ENCODE results near the gene FOXJ3. TPM values are rescaled to one million over a fixed set of nuclear protein-coding genes. Genes with fewer than 3 reads are reported as not detected.

FOXJ3 gene
- total RNA-seq, 1 donor, result 37.3 TPM

DNA sequence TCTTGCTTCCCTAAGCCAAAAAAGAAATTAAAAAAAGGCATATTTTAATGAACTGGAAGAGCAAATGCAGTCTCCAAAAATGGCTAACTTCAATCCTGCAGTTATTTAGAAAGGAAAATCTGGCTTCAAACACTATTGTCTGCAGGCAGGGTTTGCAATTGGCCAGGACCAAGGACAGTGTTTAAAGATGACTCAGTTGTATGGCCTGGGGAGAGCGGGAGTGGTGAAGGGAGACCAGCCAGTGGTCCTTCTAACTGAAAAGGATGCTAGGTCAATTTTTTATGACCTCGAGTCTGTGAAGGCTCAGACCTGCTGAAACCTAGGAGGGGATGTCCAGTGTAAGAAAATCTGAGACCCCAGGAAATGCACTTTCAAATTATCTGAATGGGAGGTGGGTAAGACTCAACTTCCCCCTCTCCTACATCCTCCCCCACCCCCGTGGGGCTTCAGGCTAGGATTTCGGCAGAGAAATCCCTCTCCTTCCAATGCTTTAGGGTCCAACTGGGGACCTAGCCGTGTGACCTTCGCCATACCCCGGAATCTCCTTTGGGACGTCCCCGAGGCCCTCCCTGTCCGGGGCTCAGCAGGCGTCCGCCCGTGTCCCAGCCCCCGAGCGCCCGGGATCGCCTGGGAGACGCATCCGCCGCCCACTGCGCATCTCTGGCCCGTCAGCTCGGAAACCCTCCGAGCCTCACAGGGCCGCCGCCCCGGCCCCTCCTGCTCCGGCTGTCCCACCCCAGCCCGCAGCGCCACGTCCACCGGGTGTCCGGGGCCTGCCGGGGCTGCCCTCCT is 45.0 kb upstream of the FOXJ3 start:
- TF ChIP-seq, protein P1, sequence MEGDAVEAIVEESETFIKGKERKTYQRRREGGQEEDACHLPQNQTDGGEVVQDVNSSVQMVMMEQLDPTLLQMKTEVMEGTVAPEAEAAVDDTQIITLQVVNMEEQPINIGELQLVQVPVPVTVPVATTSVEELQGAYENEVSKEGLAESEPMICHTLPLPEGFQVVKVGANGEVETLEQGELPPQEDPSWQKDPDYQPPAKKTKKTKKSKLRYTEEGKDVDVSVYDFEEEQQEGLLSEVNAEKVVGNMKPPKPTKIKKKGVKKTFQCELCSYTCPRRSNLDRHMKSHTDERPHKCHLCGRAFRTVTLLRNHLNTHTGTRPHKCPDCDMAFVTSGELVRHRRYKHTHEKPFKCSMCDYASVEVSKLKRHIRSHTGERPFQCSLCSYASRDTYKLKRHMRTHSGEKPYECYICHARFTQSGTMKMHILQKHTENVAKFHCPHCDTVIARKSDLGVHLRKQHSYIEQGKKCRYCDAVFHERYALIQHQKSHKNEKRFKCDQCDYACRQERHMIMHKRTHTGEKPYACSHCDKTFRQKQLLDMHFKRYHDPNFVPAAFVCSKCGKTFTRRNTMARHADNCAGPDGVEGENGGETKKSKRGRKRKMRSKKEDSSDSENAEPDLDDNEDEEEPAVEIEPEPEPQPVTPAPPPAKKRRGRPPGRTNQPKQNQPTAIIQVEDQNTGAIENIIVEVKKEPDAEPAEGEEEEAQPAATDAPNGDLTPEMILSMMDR (IDR thresholded peaks at IDR 0.05; ENCODE audit: extremely low read depth, low read depth, low read length), result no peak
- peak overlapping the region; percentile 43 for H3K4me2 ChIP-seq (ENCODE audit: insufficient read depth, low read length)
- H2AFZ ChIP-seq (ENCODE audit: low read length), result no peak overlapping the region
- H3K4me3 ChIP-seq (ENCODE audit: insufficient read depth, low read length), result no peak overlapping the region
- no peak overlapping the region for H3K27ac ChIP-seq (ENCODE audit: low read depth, low read length)
- no peaks in the 10 kb centered on the region for H3K9me3 ChIP-seq (ENCODE audit: low read depth, low read length)
- H3K79me2 ChIP-seq (ENCODE audit: insufficient read depth, low read length), result no peaks in the 10 kb centered on the region
- H4K20me1 ChIP-seq (ENCODE audit: insufficient read depth, low read length), result no peaks in the 10 kb centered on the region
- DNase-seq (ENCODE audit: insufficient read length, low spot score, missing footprints), result peak; percentile 95
- no peaks in the 10 kb centered on the region for H3K36me3 ChIP-seq (ENCODE audit: insufficient read depth, low read length)
- peaks cover 39% of the 10 kb centered on the region for H3K27me3 ChIP-seq (ENCODE audit: insufficient read depth, low read length)
- H3K4me1 ChIP-seq (ENCODE audit: insufficient read depth, low read length), result no peaks in the 10 kb centered on the region

DNA sequence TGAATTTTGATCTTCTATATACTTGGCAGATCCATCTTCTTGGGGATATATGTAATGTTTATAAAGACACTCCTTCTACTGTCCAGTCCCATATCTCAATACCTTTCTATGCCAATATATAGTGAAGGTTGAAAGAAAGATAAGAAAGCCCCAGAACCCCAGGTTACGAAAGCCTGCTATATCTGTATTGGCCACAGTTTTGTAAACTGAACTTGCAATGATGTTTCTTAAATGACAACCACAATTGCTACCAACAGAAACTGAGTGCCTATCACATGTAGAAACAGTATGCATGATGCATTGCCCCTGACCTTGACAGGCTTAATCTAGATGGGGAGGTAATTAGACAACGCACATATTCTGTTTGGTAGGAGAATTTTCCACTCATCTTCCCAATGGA is 37.8 kb upstream of the FOXJ3 start:
- Histone ChIP-seq H3K9me3 (ENCODE audit: low read depth, low read length) (no peaks in the 10 kb centered on the region), H2AFZ (ENCODE audit: low read length) (no peak overlapping the region), H3K27me3 (ENCODE audit: insufficient read depth, low read length) (peaks cover 11% of the 10 kb centered on the region), H3K4me1 (ENCODE audit: insufficient read depth, low read length) (no peaks in the 10 kb centered on the region), H3K4me3 (ENCODE audit: insufficient read depth, low read length) (no peak overlapping the region), H4K20me1 (ENCODE audit: insufficient read depth, low read length) (no peaks in the 10 kb centered on the region), H3K79me2 (ENCODE audit: insufficient read depth, low read length) (no peaks in the 10 kb centered on the region), H3K36me3 (ENCODE audit: insufficient read depth, low read length) (no peaks in the 10 kb centered on the region), H3K27ac (ENCODE audit: low read depth, low read length) (no peak overlapping the region), H3K4me2 (ENCODE audit: insufficient read depth, low read length) (no peak overlapping the region)
- no peak for DNase-seq (ENCODE audit: insufficient read length, low spot score, missing footprints)
- TF ChIP-seq, protein P1 (IDR thresholded peaks at IDR 0.05; ENCODE audit: extremely low read depth, low read depth, low read length), result no peak

DNA sequence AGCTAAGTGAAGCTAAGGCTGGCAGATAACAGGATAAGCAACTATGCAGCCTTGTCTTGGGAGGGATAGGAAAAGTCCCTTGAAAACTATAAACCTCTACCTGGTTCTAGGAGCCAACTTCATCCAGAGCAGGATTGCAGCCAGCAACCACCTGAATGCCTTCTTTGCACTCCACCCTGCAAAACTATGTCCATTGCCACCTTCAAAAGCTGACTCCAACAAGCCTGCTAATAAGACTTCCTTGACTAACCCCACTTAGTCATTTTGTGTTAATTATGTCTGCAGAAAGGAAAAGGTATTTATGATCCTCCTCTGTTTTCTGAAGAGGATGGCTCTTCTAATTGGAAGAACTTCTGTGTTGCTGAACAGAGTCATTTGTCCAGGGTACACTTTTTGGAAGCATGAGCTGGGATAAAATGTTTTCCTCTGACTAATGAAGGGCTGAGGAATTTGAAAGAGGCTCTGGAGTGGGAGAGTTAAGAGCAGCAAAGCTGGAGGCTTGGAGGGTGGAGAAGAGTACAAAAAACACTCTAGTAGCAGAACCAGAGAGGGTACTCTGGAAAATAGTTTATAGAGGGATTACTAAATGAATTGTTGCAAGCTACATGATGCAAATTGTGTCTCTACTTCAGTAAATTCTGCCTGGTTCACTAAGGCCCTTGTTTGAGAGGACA is 36.0 kb upstream of the FOXJ3 start:
- H3K9me3 ChIP-seq (ENCODE audit: low read depth, low read length), result no peaks in the 10 kb centered on the region
- no peak overlapping the region for H3K4me3 ChIP-seq (ENCODE audit: insufficient read depth, low read length)
- no peak for DNase-seq (ENCODE audit: insufficient read length, low spot score, missing footprints)
- no peak overlapping the region for H3K27ac ChIP-seq (ENCODE audit: low read depth, low read length)
- H3K4me1 ChIP-seq (ENCODE audit: insufficient read depth, low read length), result no peaks in the 10 kb centered on the region
- H3K4me2 ChIP-seq (ENCODE audit: insufficient read depth, low read length), result no peak overlapping the region
- H3K79me2 ChIP-seq (ENCODE audit: insufficient read depth, low read length), result no peaks in the 10 kb centered on the region
- no peaks in the 10 kb centered on the region for H3K36me3 ChIP-seq (ENCODE audit: insufficient read depth, low read length)
- no peaks in the 10 kb centered on the region for H4K20me1 ChIP-seq (ENCODE audit: insufficient read depth, low read length)
- no peak overlapping the region for H2AFZ ChIP-seq (ENCODE audit: low read length)
- peaks cover 7% of the 10 kb centered on the region for H3K27me3 ChIP-seq (ENCODE audit: insufficient read depth, low read length)
- TF ChIP-seq, protein P1 (IDR thresholded peaks at IDR 0.05; ENCODE audit: extremely low read depth, low read depth, low read length), result no peak

DNA sequence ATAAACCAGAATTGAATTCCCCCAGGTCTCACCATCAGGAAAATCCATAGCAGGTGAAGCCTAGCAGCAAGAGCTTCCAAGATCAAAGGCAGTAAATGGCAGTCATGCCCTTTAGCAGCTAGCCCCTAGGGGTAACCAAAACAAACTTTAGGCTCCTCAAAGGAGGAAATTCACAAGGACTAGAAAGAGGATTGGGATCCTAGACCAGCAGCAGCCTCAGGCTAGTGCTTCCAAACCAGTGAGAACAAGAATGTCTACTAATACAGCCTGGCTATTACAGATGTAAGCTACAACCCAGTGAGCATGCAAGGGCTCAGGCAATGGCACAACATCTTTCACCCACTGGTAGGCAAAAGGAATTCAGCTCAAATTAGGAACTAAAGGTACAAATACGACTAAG is 34.4 kb upstream of the FOXJ3 start:
- Histone ChIP-seq H3K4me3 (ENCODE audit: insufficient read depth, low read length) (no peak overlapping the region), H3K79me2 (ENCODE audit: insufficient read depth, low read length) (no peaks in the 10 kb centered on the region), H3K27ac (ENCODE audit: low read depth, low read length) (no peak overlapping the region), H4K20me1 (ENCODE audit: insufficient read depth, low read length) (no peaks in the 10 kb centered on the region), H3K27me3 (ENCODE audit: insufficient read depth, low read length) (peaks cover 7% of the 10 kb centered on the region), H3K36me3 (ENCODE audit: insufficient read depth, low read length) (no peaks in the 10 kb centered on the region), H3K4me1 (ENCODE audit: insufficient read depth, low read length) (no peaks in the 10 kb centered on the region), H2AFZ (ENCODE audit: low read length) (no peak overlapping the region), H3K9me3 (ENCODE audit: low read depth, low read length) (no peaks in the 10 kb centered on the region), H3K4me2 (ENCODE audit: insufficient read depth, low read length) (no peak overlapping the region)
- TF ChIP-seq, protein P1 (IDR thresholded peaks at IDR 0.05; ENCODE audit: extremely low read depth, low read depth, low read length), result no peak
- no peak for DNase-seq (ENCODE audit: insufficient read length, low spot score, missing footprints)

Data from osteoblast (primary cell).